GM12874 (cell line): ENCODE results near the gene RDH5.

Experiments used
- TF ChIP-seq, protein P1 (sequence below): IDR thresholded peaks from 2 replicates; pipeline ENCODE4 v1.5.1; 2011; ENCODE audit warnings: low read depth, mild to moderate bottlenecking, control low read depth, low read length, moderate library complexity; ENCODE audit not compliant: insufficient read depth

The RDH5 gene

DNA sequence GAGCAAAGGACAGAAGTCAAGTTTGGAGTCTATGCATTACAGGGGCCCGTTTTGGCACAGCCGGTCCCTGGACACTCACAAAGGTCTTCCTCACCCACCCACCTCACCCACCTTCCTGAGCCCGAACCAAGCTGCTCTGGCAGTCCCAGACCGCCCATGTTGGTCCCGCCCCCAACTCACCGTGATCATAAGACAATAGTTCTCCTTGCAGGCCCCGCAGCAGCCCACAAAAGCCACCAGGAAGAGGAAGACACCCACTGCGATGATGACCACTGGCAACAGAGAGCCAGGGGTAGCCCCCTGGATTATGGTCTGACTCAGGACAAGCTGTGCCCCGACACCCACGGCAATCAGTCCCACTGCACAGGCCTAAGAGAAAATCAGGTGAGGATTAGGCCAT is 6.8 kb downstream of the RDH5 start:
- TF ChIP-seq, protein P1, sequence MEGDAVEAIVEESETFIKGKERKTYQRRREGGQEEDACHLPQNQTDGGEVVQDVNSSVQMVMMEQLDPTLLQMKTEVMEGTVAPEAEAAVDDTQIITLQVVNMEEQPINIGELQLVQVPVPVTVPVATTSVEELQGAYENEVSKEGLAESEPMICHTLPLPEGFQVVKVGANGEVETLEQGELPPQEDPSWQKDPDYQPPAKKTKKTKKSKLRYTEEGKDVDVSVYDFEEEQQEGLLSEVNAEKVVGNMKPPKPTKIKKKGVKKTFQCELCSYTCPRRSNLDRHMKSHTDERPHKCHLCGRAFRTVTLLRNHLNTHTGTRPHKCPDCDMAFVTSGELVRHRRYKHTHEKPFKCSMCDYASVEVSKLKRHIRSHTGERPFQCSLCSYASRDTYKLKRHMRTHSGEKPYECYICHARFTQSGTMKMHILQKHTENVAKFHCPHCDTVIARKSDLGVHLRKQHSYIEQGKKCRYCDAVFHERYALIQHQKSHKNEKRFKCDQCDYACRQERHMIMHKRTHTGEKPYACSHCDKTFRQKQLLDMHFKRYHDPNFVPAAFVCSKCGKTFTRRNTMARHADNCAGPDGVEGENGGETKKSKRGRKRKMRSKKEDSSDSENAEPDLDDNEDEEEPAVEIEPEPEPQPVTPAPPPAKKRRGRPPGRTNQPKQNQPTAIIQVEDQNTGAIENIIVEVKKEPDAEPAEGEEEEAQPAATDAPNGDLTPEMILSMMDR = no peak

DNA sequence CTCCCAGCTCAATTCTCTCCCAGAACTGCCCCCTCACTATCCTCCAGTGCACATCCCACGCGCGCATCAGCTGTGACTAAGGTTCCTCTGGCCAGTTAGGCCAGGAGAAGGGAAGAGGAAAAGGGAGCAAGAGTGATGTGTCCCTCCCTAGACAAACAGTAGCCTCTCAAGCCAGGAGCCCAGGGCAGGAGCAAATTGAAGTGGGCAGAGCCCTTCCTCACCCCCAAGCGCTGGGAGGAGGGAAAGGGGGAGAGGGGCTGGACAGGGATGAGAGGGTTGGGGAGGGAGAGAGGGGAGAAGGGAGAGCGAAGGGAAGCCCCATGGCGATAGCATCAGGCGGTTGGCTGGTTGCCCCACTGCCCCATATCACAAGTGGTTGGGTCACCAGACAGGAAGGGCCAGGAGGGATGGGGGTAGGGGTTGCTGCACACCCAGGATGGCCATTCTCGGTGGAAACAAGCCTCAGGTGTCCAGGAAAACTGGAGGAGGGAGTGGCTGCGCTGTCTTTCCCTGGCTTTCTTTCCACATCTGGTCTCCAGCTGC is 7.5 kb downstream of the RDH5 start:
- TF ChIP-seq, protein P1 = no peak

DNA sequence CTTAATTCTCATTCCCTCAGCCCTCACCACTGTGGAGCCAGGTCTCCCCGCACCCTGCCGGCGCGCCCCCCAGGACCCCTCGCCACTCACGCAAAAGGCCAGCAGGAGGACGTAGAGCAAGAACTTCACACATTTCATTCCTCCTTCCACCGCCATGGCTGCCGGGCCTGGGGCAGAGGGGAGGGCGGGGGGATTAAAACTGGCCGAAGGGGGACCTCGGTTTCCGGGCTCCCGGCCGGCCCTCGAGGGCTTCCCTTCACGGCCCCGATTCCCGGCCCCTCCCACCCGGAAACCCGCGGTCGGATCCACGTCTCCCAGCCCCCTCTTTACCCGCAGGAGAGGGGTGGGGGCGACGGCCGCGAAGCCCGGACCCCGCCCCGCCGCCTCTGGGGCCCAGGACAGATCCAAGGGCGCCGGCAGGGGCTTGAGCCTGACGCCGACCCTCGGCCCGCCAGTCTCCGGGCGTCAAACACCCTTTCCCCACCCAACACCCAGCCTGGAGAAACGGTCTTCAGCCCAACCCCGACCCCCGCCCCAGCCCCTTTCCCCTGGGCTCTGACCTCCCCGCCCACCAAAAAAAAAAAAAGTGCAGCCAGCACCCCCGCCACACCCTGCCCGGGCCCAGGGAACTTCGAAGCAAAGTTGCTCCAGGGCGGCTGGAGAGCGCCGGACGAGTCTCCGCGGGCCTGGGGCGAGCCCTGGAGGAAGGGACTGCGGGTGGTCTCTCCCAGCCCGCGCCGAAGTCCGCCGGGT is 8.2 kb downstream of the RDH5 start:
- TF ChIP-seq, protein P1 = no peak

DNA sequence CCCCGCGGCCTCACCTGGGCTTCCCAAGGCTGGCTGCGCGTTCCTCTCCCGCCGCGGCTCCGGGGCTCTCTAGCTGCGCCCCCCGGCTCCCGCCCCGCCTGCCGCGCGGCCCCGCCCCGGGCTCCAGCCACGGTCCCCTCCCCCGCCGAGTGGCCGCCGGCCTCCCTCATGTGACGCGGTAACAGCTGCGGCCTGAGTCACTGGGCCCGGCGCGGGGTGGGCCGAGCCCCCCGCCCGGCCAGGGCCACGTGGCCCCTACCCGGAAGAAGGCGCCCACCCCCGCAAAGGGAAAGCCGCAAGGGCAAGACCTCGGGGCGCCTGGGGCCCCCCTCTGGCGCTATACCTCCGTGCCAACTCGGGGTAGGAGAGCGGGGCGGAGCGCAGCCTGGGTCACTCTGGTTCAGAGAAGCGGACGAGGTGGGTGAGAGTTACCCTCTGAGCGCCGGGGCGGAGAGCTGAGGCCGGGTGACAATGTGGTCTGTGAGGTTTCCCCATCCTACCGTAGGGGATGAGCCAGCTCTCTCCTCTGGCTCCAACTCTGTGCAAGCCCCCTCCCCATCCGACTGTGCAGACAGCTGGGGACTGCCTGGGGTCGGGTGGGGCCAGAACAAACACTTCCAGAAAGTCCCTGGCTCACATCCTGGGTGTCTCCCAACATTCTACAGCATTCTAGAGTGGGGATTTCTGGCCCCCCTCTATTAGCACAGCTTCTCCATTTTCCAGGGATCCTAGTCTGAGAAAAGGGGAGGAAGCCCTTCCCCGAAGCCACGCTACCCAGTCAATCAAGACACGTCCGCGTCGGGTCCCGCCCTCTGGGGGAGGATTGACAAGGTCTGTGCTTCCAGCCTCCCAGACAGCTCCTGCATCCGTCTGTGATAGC is 9.0 kb downstream of the RDH5 start, which contains the start of gene CD63:
Gene CD63, minus strand, starts transcription at position 71 of the 880 bp plus-strand sequence. CDS start 668 bp downstream, outside the sequence.
- TF ChIP-seq, protein P1 = no peak

DNA sequence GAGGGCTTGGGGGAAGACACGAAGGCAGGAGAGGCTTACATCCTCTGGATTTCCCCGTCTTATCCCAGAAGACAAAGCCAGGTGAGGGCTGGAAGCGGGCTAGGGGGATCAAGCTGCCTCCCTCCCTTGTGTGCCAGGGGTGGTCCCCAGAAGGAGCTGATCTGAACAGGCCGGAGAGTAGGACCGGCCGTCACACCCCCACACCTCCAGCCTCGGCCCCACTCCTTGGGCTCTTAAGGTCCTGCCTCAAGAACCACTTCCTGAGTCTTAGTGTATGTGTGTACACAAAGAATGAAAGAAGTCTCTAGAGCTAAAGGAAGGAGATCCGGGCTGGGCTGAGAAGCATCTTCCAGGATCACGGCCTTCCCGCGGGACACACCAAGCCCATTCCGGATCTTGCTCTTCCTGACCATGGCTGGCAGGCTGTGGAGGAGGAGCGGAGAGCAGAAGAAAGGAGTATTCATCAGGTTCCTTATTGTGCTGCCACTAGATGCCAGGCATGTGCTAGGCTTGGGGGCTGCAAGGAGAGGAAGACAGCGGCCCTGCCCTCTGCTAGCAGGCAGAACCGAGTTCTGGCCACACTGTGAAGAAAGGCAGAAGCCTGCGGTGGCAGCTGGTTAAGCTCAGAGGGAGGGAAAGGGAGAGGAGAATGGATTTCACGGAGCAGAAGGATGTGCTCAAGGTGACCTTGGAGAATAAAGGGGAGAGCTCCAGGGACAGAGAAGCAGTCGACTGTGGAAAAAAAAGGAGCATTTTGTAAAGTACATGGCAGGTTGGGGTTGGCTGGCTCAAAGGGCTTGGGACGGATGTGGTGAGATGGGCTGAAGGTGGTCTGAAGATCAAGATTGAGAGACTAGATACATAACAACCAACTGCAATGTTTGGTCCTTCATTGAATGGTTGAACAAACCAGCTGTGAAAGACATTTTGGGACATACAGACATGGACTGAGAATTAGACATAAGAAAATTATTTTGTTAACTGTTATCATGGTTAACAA is 9.9 kb downstream of the RDH5 start:
- TF ChIP-seq, protein P1 = no peak

DNA sequence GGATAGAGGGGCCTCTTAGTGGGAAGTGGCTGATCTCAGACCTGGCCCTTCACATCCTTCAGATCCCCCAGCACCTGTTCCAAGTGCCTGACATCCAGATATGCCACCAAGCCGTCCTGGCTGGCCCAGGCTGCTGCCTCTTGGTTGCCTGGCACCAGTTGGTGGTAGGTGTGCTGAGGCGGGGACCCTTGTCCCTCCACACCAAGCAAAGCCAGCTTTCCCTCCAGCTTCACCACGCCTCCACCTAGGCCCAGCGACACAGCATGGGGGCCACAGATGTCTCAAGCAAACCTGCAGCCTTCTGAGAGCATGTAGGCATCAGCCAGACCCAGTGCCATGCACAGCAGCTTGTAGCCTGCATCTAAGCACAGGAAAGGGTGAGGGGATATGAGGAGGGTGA is 12.1 kb downstream of the RDH5 start:
- TF ChIP-seq, protein P1 = no peak
